ENCODE results near the gene ST8SIA2. TPM values are rescaled to one million over a fixed set of nuclear protein-coding genes. Genes with fewer than 3 reads are reported as not detected.

The ST8SIA2 gene
- total RNA-seq, 1 donor from 2014 or later: 4.1 TPM

DNA sequence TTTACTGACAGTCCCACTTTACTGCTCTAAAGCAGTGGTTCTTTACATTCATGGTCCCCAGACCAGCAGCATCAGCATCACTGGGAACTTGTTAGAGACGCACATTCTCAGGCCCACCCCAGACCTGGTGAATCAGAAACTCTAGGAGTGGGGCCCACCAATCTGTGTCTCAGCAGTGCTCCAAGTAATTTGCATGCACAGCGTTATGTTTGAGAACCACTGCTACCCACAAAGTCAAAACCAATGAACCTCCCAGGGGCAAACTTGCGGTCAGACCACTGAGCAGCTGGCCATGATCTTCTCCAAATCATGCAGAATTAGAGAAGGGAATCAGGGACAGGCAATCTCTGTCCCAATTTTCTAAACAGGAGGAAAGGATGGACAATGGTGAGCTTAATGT lies 58.5 kb downstream of the ST8SIA2 start:
- TF ChIP-seq, protein P1, sequence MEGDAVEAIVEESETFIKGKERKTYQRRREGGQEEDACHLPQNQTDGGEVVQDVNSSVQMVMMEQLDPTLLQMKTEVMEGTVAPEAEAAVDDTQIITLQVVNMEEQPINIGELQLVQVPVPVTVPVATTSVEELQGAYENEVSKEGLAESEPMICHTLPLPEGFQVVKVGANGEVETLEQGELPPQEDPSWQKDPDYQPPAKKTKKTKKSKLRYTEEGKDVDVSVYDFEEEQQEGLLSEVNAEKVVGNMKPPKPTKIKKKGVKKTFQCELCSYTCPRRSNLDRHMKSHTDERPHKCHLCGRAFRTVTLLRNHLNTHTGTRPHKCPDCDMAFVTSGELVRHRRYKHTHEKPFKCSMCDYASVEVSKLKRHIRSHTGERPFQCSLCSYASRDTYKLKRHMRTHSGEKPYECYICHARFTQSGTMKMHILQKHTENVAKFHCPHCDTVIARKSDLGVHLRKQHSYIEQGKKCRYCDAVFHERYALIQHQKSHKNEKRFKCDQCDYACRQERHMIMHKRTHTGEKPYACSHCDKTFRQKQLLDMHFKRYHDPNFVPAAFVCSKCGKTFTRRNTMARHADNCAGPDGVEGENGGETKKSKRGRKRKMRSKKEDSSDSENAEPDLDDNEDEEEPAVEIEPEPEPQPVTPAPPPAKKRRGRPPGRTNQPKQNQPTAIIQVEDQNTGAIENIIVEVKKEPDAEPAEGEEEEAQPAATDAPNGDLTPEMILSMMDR (IDR thresholded peaks at IDR 0.05; ENCODE audit: unreplicated experiment): no peak
- Mint-ChIP-seq H3K4me3 (ENCODE audit: unreplicated experiment) (no peak overlapping the region), H3K27me3 (ENCODE audit: unreplicated experiment) (peaks cover 3% of the 10 kb centered on the region), H3K9me3 (ENCODE audit: unreplicated experiment) (no peaks in the 10 kb centered on the region), H3K4me1 (ENCODE audit: unreplicated experiment) (no peaks in the 10 kb centered on the region), H3K36me3 (ENCODE audit: low read depth, unreplicated experiment) (no peaks in the 10 kb centered on the region), H3K27ac (ENCODE audit: unreplicated experiment) (no peak overlapping the region)
- DNase-seq (ENCODE audit: low spot score): no peak

DNA sequence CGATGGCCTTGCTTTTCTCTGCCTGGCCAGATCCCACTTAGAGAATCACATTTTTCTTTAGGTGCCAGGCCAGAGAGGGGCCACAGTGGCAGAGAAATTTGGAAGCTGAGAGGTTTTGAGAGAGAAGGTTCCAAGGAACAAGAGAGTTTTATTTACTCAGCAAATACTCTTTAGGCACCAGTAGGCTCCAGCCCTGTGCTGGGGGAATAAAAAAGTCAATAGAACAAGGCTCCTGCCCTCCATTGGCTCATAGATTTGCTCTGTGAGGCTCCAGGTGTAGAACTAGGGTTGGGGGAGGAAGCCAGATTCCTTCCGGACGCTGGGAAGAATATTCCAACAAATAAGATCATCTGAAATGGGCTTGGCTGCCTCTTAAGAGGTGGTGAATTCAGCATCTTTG lies 59.9 kb downstream of the ST8SIA2 start:
- Mint-ChIP-seq H3K27ac (ENCODE audit: unreplicated experiment) (no peak overlapping the region), H3K27me3 (ENCODE audit: unreplicated experiment) (peaks cover 3% of the 10 kb centered on the region), H3K4me3 (ENCODE audit: unreplicated experiment) (no peak overlapping the region), H3K36me3 (ENCODE audit: low read depth, unreplicated experiment) (no peaks in the 10 kb centered on the region), H3K9me3 (ENCODE audit: unreplicated experiment) (no peaks in the 10 kb centered on the region), H3K4me1 (ENCODE audit: unreplicated experiment) (no peaks in the 10 kb centered on the region)
- TF ChIP-seq, protein P1 (IDR thresholded peaks at IDR 0.05; ENCODE audit: unreplicated experiment): no peak
- DNase-seq (ENCODE audit: low spot score): no peak

DNA sequence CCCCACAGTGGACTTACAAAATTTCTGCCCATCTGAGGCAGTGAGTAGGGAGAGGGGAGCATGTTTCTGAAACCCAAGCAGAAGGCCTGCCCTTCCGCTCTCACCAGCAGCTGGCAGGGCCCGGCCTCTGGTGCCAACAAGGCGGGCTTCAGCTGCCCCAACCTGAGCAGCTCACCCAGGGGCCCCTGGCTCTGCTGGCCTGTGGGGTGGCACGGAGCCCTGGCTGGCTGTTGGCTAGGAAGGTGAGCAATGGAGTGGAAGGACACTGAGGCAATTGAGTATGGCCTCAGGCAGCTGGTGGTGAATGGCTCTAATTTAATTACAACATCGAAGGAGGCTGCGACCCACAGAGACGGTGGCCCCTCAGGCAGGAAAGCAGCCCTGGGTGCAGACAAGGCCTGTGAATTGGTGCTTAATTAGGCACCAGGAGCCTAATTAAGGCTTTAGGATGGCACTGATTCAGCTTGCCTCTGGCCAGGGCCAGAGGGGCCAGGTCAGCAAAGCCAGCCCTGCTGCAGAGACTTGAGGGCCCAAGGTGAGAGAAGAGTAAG lies 60.9 kb downstream of the ST8SIA2 start:
- Mint-ChIP-seq H3K27ac (ENCODE audit: unreplicated experiment) (no peak overlapping the region), H3K36me3 (ENCODE audit: low read depth, unreplicated experiment) (no peaks in the 10 kb centered on the region), H3K27me3 (ENCODE audit: unreplicated experiment) (peaks cover 3% of the 10 kb centered on the region), H3K4me1 (ENCODE audit: unreplicated experiment) (no peaks in the 10 kb centered on the region), H3K4me3 (ENCODE audit: unreplicated experiment) (no peak overlapping the region), H3K9me3 (ENCODE audit: unreplicated experiment) (no peaks in the 10 kb centered on the region)
- TF ChIP-seq, protein P1 (IDR thresholded peaks at IDR 0.05; ENCODE audit: unreplicated experiment): no peak
- no peak for DNase-seq (ENCODE audit: low spot score)

DNA sequence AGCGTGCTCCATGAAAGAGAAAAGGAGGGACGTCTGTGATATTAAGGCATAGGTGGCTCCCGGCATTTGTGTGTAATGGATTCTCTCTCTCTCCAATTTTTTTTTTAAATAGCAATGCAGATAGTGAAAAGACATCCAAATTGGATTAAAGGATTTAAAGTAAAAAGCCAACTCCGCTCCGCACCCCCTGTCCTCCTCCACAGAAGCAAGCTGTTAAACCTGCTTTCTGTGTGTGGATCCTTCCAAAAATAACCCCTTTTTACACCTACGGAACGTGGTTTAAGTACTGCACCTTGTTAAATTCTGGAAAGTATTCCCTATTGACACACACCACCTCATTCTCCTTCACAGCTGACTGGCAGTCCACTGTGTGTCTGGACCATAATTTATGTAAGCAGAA lies 61.6 kb downstream of the ST8SIA2 start:
- Mint-ChIP-seq H3K9me3 (ENCODE audit: unreplicated experiment) (no peaks in the 10 kb centered on the region), H3K36me3 (ENCODE audit: low read depth, unreplicated experiment) (no peaks in the 10 kb centered on the region), H3K4me1 (ENCODE audit: unreplicated experiment) (no peaks in the 10 kb centered on the region), H3K27me3 (ENCODE audit: unreplicated experiment) (peaks cover under 1% of the 10 kb centered on the region), H3K27ac (ENCODE audit: unreplicated experiment) (no peak overlapping the region), H3K4me3 (ENCODE audit: unreplicated experiment) (no peak overlapping the region)
- no peak for DNase-seq (ENCODE audit: low spot score)
- TF ChIP-seq, protein P1 (IDR thresholded peaks at IDR 0.05; ENCODE audit: unreplicated experiment): no peak

DNA sequence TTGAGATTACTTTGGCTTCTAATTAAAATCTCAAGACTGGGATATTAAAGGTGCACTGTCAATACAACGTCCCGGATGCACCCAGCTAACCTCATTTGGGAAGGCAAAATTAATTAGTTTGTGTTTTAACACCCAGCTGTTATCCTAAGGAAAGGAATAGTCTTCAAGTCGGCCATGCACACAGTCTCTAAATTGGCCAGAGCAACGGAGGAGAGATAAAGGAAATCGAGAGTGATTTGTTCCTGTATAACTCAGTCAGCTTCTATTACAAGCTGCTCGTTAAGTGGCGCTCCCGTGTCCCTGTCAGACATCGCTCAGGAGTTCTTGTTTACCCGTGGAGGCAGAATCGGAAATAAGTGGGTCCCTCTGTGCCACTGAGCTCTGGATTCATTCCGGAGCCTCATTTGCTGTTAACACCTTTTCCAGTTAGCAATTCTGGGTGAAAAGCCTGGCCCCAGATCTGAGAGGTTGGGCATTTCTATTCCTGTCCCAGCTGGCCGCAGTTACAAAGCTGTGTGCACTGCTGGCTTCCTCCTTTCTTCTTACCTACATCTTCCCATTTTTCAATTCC lies 63.9 kb downstream of the ST8SIA2 start:
- DNase-seq (ENCODE audit: low spot score): no peak
- Mint-ChIP-seq H3K27ac (ENCODE audit: unreplicated experiment) (no peak overlapping the region), H3K9me3 (ENCODE audit: unreplicated experiment) (no peaks in the 10 kb centered on the region), H3K4me3 (ENCODE audit: unreplicated experiment) (no peak overlapping the region), H3K36me3 (ENCODE audit: low read depth, unreplicated experiment) (no peaks in the 10 kb centered on the region), H3K4me1 (ENCODE audit: unreplicated experiment) (no peaks in the 10 kb centered on the region), H3K27me3 (ENCODE audit: unreplicated experiment) (no peaks in the 10 kb centered on the region)
- TF ChIP-seq, protein P1 (IDR thresholded peaks at IDR 0.05; ENCODE audit: unreplicated experiment): no peak

Measured in endothelial cell (in vitro differentiated cells).